Measurements from ENCODE around the gene FAM181A.

Gene FAM181A

GRCh38 chr14:93888995-93889394 is 38.1 kb upstream of the FAM181A start:
- DNase-seq (ENCODE audit: low read depth in 2 of 2): no peak
- H3K4me3 ChIP-seq (replicated peaks in 1 of 2; ENCODE audit: low read depth in 2 of 2, low read length in 2 of 2): no peak overlapping the region
- TF ChIP-seq CTCF (IDR thresholded peaks at IDR 0.05; ENCODE audit: low read depth, low read length): no peak

GRCh38 chr14:93889739-93890483 is 37.2 kb upstream of the FAM181A start:
- no peak for TF ChIP-seq CTCF (IDR thresholded peaks at IDR 0.05; ENCODE audit: low read depth, low read length)
- DNase-seq (ENCODE audit: low read depth in 2 of 2): no peak
- no peak overlapping the region for H3K4me3 ChIP-seq (replicated peaks in 1 of 2; ENCODE audit: low read depth in 2 of 2, low read length in 2 of 2)

GRCh38 chr14:93891756-93892504 is 35.2 kb upstream of the FAM181A start:
- no peak for TF ChIP-seq CTCF (IDR thresholded peaks at IDR 0.05; ENCODE audit: low read depth, low read length)
- H3K4me3 ChIP-seq (replicated peaks in 1 of 2; ENCODE audit: low read depth in 2 of 2, low read length in 2 of 2): no peak overlapping the region
- no peak for DNase-seq (ENCODE audit: low read depth in 2 of 2)

- no peak overlapping the region for H3K4me3 ChIP-seq (replicated peaks in 1 of 2; ENCODE audit: low read depth in 2 of 2, low read length in 2 of 2)
- DNase-seq (ENCODE audit: low read depth in 2 of 2): no peak
- no peak for TF ChIP-seq CTCF (IDR thresholded peaks at IDR 0.05; ENCODE audit: low read depth, low read length)
Measured at GRCh38 chr14:93892505-93892839, 34.7 kb upstream of the FAM181A start.

GRCh38 chr14:93892923-93893558 is 34.1 kb upstream of the FAM181A start:
- peak; percentile 59 to 69 for DNase-seq (ENCODE audit: low read depth in 2 of 2)
- H3K4me3 ChIP-seq (replicated peaks in 1 of 2; ENCODE audit: low read depth in 2 of 2, low read length in 2 of 2): no peak overlapping the region
- TF ChIP-seq CTCF (IDR thresholded peaks at IDR 0.05; ENCODE audit: low read depth, low read length): peak; percentile 100

- no peak for DNase-seq (ENCODE audit: low read depth in 2 of 2)
- no peak for TF ChIP-seq CTCF (IDR thresholded peaks at IDR 0.05; ENCODE audit: low read depth, low read length)
- H3K4me3 ChIP-seq (replicated peaks in 1 of 2; ENCODE audit: low read depth in 2 of 2, low read length in 2 of 2): no peak overlapping the region
Measured at GRCh38 chr14:93893661-93894261, 33.4 kb upstream of the FAM181A start.
